HepG2 (cell line): ENCODE results near the gene MYL6. TPM values are rescaled to one million over a fixed set of nuclear protein-coding genes. Genes with fewer than 3 reads are reported as not detected.
A peak's percentile ranks its signal among the peaks of the same experiment; 100 is the strongest.

Source experiments
- ATAC-seq: fragments of 200-7000 bp; cut with Tn5 transposase; 3 replicates; pipeline ENCODE4 v1.9.1; 2020; ENCODE audit warnings: mild to moderate bottlenecking, moderate library complexity
- BruUV-seq: library from RNA; stranded (reverse); fragments of 400-500 nt; replicated peaks from 2 replicates; lab custom pipeline; 2021; lab: Mats Ljungman, UMichigan
- CTCF ChIA-PET: fragments of 300-600 bp; formaldehyde crosslinking; extraction: SDS; loops from one replicate; lab custom pipeline; 2021; ENCODE audit warnings: low total read pairs, inconsistent platforms, low intra/inter-chr PET ratio; lab: Yijun Ruan, JAX
- POLR2A ChIA-PET: fragments of 350-600 bp; sonication (Branson Sonifier 250); formaldehyde crosslinking; loops from one replicate; lab custom pipeline; 2020; ENCODE audit warnings: antibody characterized with exemption, inconsistent platforms; lab: Yijun Ruan, JAX
- DNase-seq: peaks from one replicate; pipeline ENCODE4 v3.0.0-alpha.2; 2015; ENCODE audit warnings: low spot score
- FAIRE-seq: peaks from 3 replicates; lab custom pipeline; 2011; peaks lifted over from hg19 to GRCh38; lab: Jason Lieb, UNC
- H2AFZ ChIP-seq: one replicate; pipeline ENCODE4 v1.6.1; 2011; ENCODE audit warnings: low read length, inconsistent platforms
- H3K27ac ChIP-seq: fragments of 300-600 bp; 3 replicates; pipeline ENCODE4 v1.8.0; 2011; ENCODE audit warnings: mixed run types, mild to moderate bottlenecking, mixed read lengths, low read length, inconsistent platforms; ENCODE audit not compliant: insufficient read depth; ENCODE audit errors: extremely low read length
- H3K27me3 ChIP-seq, 2 experiments: fragments of 200-600 bp in 1 of 2; 2 replicates in 1 of 2; 3 replicates in 1 of 2; pipeline versions ENCODE4 v1.6.0 to v1.8.0; 2011; ENCODE audit warnings: low read length in 2 of 2, mild to moderate bottlenecking in 2 of 2, moderate library complexity in 2 of 2, inconsistent platforms in 1 of 2; ENCODE audit not compliant: insufficient read depth in 2 of 2, control insufficient read depth in 1 of 2
- H3K36me3 ChIP-seq, 2 experiments: fragments of 200-600 bp in 1 of 2; replicated peaks in 1 of 2; 2 replicates in 1 of 2; 3 replicates in 1 of 2; pipeline versions ENCODE4 v1.5.1 to v1.8.0; 2011; ENCODE audit warnings: low read length in 2 of 2, inconsistent platforms in 1 of 2; ENCODE audit not compliant: insufficient read depth in 2 of 2, control insufficient read depth in 1 of 2
- H3K4me1 ChIP-seq: 2 replicates; pipeline ENCODE4 v1.5.1; 2012; ENCODE audit warnings: low read length, inconsistent platforms; ENCODE audit not compliant: insufficient read depth
- H3K4me2 ChIP-seq: 2 replicates; pipeline ENCODE4 v1.6.0; 2011; ENCODE audit warnings: low read depth, low read length, inconsistent platforms
- H3K4me3 ChIP-seq, 3 experiments: fragments of 200-600 bp in 1 of 3; sonication (generic), shearing (Covaris generic) in 1 of 3; replicated peaks in 1 of 3; 2 replicates each; pipeline ENCODE4 v1.5.1; 2011 to 2016; ENCODE audit warnings: low read length in 3 of 3, inconsistent platforms in 2 of 3, low read depth in 2 of 3, mild to moderate bottlenecking in 2 of 3, control low read depth in 1 of 3, mixed read lengths in 1 of 3; ENCODE audit not compliant: insufficient read depth in 1 of 3
- H3K79me2 ChIP-seq: one replicate; pipeline ENCODE4 v1.6.1; 2011; ENCODE audit warnings: low read length, inconsistent platforms; ENCODE audit not compliant: insufficient read depth
- H3K9ac ChIP-seq: 2 replicates; pipeline ENCODE4 v1.6.0; 2011; ENCODE audit warnings: mild to moderate bottlenecking, low read depth, low read length, inconsistent platforms; ENCODE audit not compliant: insufficient read depth
- H3K9me3 ChIP-seq: 2 replicates; pipeline ENCODE4 v1.5.1; 2012; ENCODE audit warnings: mild to moderate bottlenecking, low read length
- H4K20me1 ChIP-seq: 2 replicates; pipeline ENCODE4 v1.6.0; 2011; ENCODE audit warnings: inconsistent platforms, mild to moderate bottlenecking, low read length, moderate library complexity; ENCODE audit not compliant: insufficient read depth
- FOXC1 ChIP-seq: sonication (generic); formaldehyde crosslinking; IDR thresholded peaks from 2 replicates; pipeline ENCODE4 v1.8.0; 2022; ENCODE audit warnings: mild to moderate bottlenecking, missing genetic modification reagents, borderline replicate concordance
- KLF15 ChIP-seq: sonication (generic); formaldehyde crosslinking; IDR thresholded peaks from 2 replicates; pipeline ENCODE4 v1.8.1; 2023; ENCODE audit warnings: borderline replicate concordance, mild to moderate bottlenecking, inconsistent platforms, missing genetic modification reagents, mixed read lengths
- NKX3-1 ChIP-seq: sonication (generic); formaldehyde crosslinking; IDR thresholded peaks from 2 replicates; pipeline ENCODE4 v1.5.0; 2020; ENCODE audit warnings: missing genetic modification reagents
- PHF20 ChIP-seq: sonication (generic); formaldehyde crosslinking; IDR thresholded peaks from 2 replicates; pipeline ENCODE4 v1.5.0; 2020; ENCODE audit warnings: mild to moderate bottlenecking, missing genetic modification reagents
- SMAD1 ChIP-seq: sonication (generic); formaldehyde crosslinking; IDR thresholded peaks from 2 replicates; pipeline ENCODE4 v1.4.0; 2020; ENCODE audit warnings: missing genetic modification reagents, low read depth, mild to moderate bottlenecking, borderline replicate concordance
- SPEN ChIP-seq: sonication (generic); formaldehyde crosslinking; IDR thresholded peaks from 2 replicates; pipeline ENCODE4 v1.5.1; 2020; ENCODE audit warnings: low read depth, mild to moderate bottlenecking, missing genetic modification reagents
- TBX3 ChIP-seq: fragments of 450-650 bp; IDR thresholded peaks from 2 replicates; pipeline ENCODE4 v1.6.1; 2017; ENCODE audit warnings: antibody characterized with exemption, mild to moderate bottlenecking, inconsistent platforms, borderline replicate concordance
- ZFP36L1 ChIP-seq: sonication (generic); formaldehyde crosslinking; IDR thresholded peaks from 2 replicates; pipeline ENCODE4 v1.8.0; 2022; ENCODE audit warnings: mild to moderate bottlenecking, missing genetic modification reagents, moderate library complexity
- ZNF225 ChIP-seq: sonication (generic); formaldehyde crosslinking; IDR thresholded peaks from 2 replicates; pipeline ENCODE4 v1.4.0; 2020; ENCODE audit warnings: mild to moderate bottlenecking, missing genetic modification reagents
- ZNF256 ChIP-seq: sonication (generic); formaldehyde crosslinking; conservative IDR thresholded peaks from 2 replicates; pipeline ENCODE4 v1.4.0; 2020; ENCODE audit warnings: missing genetic modification reagents
- ZNF550 ChIP-seq: sonication (generic); formaldehyde crosslinking; IDR thresholded peaks from 2 replicates; pipeline ENCODE4 v1.4.0; 2020; ENCODE audit warnings: mild to moderate bottlenecking, missing genetic modification reagents, borderline replicate concordance
- ZNF589 ChIP-seq: sonication (generic); formaldehyde crosslinking; conservative IDR thresholded peaks from 2 replicates; pipeline ENCODE4 v1.8.0; 2022; ENCODE audit warnings: mild to moderate bottlenecking, moderate library complexity, missing genetic modification reagents
- ZNF619 ChIP-seq: sonication (generic); formaldehyde crosslinking; IDR thresholded peaks from 2 replicates; pipeline ENCODE4 v1.4.0; 2020; ENCODE audit warnings: mild to moderate bottlenecking, missing genetic modification reagents
- ZNF644 ChIP-seq: IDR thresholded peaks from 2 replicates; pipeline ENCODE4 v1.6.1; 2016; ENCODE audit warnings: low read depth
- ZNF713 ChIP-seq: sonication (generic); formaldehyde crosslinking; IDR thresholded peaks from 2 replicates; pipeline ENCODE4 v1.4.0; 2020; ENCODE audit warnings: mild to moderate bottlenecking, missing genetic modification reagents
- ZNF777 ChIP-seq: sonication (generic); formaldehyde crosslinking; IDR thresholded peaks from 2 replicates; pipeline ENCODE4 v1.4.0; 2020; ENCODE audit warnings: missing genetic modification reagents
- ZSCAN20 ChIP-seq: sonication (generic); formaldehyde crosslinking; IDR thresholded peaks from 2 replicates; pipeline ENCODE4 v1.4.0; 2020; ENCODE audit warnings: missing genetic modification reagents, mild to moderate bottlenecking, borderline replicate concordance
- WGBS: methylation state at CpG from one replicate; pipeline ENCODE4 v1.1.6; 2017; ENCODE audit warnings: low lambda C conversion rate; 5-methylcytosine and 5-hydroxymethylcytosine counted together
- in situ Hi-C: cut with HindIII; loops from 2 replicates; pipeline ENCODE4 v1.10.0; 2017; ENCODE audit warnings: low pct_unique_long_range_greater_than_20kb; ENCODE audit not compliant: extremely low pct_ligation_motif_present
- intact Hi-C: fragments of 100-400 bp; cut with micrococcal nuclease; formaldehyde crosslinking; loops from one replicate; pipeline ENCODE4 v1.10.0; 2022; ENCODE audit not compliant: unreplicated experiment
- polyA plus RNA-seq, 8 experiments: library from polyadenylated mRNA; depleted of rRNA in 3 of 8; stranded (reverse) in 7 of 8; unstranded in 1 of 8; fragments of >200 nt; fragmentation: Illumina TruSeq in 4 of 8; extraction: Trizol in 4 of 8; gene quantifications; 2 replicates each; pipeline versions ENCODE4 v1.2.1 to v1.2.3, GENCODE V29; 2011 to 2016; ENCODE audit warnings: low read depth in 4 of 8, missing spikeins in 1 of 8, mixed read lengths in 1 of 8; ENCODE audit not compliant: insufficient read depth in 1 of 8
- total RNA-seq, 5 experiments: library from RNA; depleted of rRNA; stranded (reverse); fragments of >200 nt; fragmentation: Illumina TruSeq; extraction: Trizol; gene quantifications; 2 replicates each; pipeline ENCODE4 v1.2.3, GENCODE V29; 2016; ENCODE audit warnings: low read depth in 1 of 5
- TF ChIP-seq, protein P1 (sequence below): sonication (generic); formaldehyde crosslinking; IDR thresholded peaks from 2 replicates; pipeline ENCODE4 v1.4.0; 2020; ENCODE audit warnings: missing genetic modification reagents, borderline replicate concordance
- TF ChIP-seq, protein P2 (sequence below), 2 experiments: sonication (generic) in 1 of 2; formaldehyde crosslinking in 1 of 2; IDR thresholded peaks; 2 replicates each; pipeline versions ENCODE4 v1.5.1 to v1.6.1; 2011 to 2020; ENCODE audit warnings: borderline replicate concordance in 1 of 2, low read depth in 1 of 2, low read length in 1 of 2, mild to moderate bottlenecking in 1 of 2, missing genetic modification reagents in 1 of 2, moderate library complexity in 1 of 2
- TF ChIP-seq, protein P3 (sequence below), 2 experiments: fragments of 450-650 bp in 1 of 2; sonication (generic) in 1 of 2; formaldehyde crosslinking; IDR thresholded peaks; 2 replicates each; pipeline versions ENCODE4 v1.5.0 to v1.8.0; 2020 to 2022; ENCODE audit warnings: mild to moderate bottlenecking in 1 of 2, missing genetic modification reagents in 1 of 2

MYL6 gene
- total and polyA plus RNA-seq, 2 of the 13 experiments (the other 11 are each of a cell fraction or from before 2014, with no cell fraction given) = 1,127 to 1,192 TPM

DNA sequence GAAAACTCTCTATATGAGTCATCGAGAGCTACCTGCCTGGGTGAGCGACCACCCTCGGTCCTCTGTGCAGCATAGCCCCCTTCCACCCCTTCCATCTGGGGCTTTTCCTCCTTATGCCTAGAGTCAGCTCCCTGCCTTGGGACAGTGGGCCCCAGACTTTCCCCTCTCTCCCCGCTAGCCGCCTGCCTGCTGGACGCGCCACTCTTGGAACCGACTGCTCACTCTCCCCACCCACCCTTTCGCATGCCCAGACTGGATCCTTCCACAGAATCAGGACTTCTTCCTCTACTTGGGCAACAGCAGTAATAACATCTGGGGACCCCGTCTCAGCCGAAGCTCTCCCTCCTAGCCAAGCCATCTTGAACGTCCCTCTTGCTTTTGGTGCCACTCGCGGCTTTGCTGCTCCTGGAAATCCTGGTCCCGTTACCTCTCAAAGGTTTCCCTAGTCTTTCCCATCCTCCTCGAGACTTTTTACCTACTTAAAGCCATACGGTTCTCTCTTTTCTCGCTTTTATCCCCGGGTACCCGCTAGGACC, 29.4 kb upstream of the MYL6 start:
- Histone ChIP-seq H3K27ac (peak overlapping the region; percentile 57), H3K4me3 (peak overlapping the region; percentile 72 to 89 (median 83)), H3K4me1 (peaks cover 55% of the 10 kb centered on the region), H4K20me1 (no peaks in the 10 kb centered on the region), H3K27me3 (no peaks in the 10 kb centered on the region), H3K9ac (peak overlapping the region; percentile 80), H3K36me3 (peaks cover 13 to 32% of the 10 kb centered on the region in 2 experiments), H3K9me3 (no peaks in the 10 kb centered on the region), H2AFZ (no peak overlapping the region), H3K4me2 (peak overlapping the region; percentile 86), H3K79me2 (peaks cover 17% of the 10 kb centered on the region)
- BruUV-seq = no TSS peak
- FAIRE-seq (no peak), ATAC-seq (peak; percentile 33), DNase-seq (no peak)
- CTCF ChIA-PET = interaction anchor here (4.2 kb wide), 1 partner anchor 61 kb away, joined by 24 read pairs; the partner anchor contains the start of gene SMARCC2
- in situ Hi-C loops = loop anchor here (5.0 kb wide), 1 partner anchor 59 kb away; the partner anchor contains the start of gene SMARCC2
- intact Hi-C loops = no loop called here
- POLR2A ChIA-PET = interaction anchor here (0.9 to 3.8 kb wide), 24 partner anchors 10 to 508 kb away, joined by 3 to 58 read pairs (median 6); partner anchors contain the start of genes COQ10A, ERBB3, GLS2 and MYL6
- 0% methylated on average over 16 of the region's 20 CpGs for WGBS
- TF ChIP-seq FOXC1 (CRISPR knock-in tag) = no peak
- no peak for TF ChIP-seq ZSCAN20 (CRISPR knock-in tag)
- no peak for TF ChIP-seq ZNF619 (CRISPR knock-in tag)
- no peak for TF ChIP-seq ZNF225 (CRISPR knock-in tag)
- no peak for TF ChIP-seq KLF15 (CRISPR knock-in tag)
- no peak for TF ChIP-seq TBX3
- no peak for TF ChIP-seq ZFP36L1 (CRISPR knock-in tag)
- peak; percentile 8; the same call in 1 of the 2 replicates for TF ChIP-seq SMAD1 (CRISPR knock-in tag)
- TF ChIP-seq ZNF589 (CRISPR knock-in tag) = no peak
- TF ChIP-seq, protein P1, sequence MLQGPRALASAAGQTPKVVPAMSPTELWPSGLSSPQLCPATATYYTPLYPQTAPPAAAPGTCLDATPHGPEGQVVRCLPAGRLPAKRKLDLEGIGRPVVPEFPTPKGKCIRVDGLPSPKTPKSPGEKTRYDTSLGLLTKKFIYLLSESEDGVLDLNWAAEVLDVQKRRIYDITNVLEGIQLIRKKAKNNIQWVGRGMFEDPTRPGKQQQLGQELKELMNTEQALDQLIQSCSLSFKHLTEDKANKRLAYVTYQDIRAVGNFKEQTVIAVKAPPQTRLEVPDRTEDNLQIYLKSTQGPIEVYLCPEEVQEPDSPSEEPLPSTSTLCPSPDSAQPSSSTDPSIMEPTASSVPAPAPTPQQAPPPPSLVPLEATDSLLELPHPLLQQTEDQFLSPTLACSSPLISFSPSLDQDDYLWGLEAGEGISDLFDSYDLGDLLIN (CRISPR knock-in tag) = 0 out of 2 replicates have a peak, but pooled peaks have one; percentile 41
- no peak for TF ChIP-seq NKX3-1
- TF ChIP-seq ZNF644 (CRISPR knock-in tag) = no peak
- TF ChIP-seq ZNF550 (CRISPR knock-in tag) = 0 out of 2 replicates have a peak, but pooled peaks have one; percentile 41
- no peak for TF ChIP-seq ZNF256
- TF ChIP-seq PHF20 (CRISPR knock-in tag) = 0 out of 2 replicates have a peak, but pooled peaks have one; percentile 24
- TF ChIP-seq, protein P2, sequence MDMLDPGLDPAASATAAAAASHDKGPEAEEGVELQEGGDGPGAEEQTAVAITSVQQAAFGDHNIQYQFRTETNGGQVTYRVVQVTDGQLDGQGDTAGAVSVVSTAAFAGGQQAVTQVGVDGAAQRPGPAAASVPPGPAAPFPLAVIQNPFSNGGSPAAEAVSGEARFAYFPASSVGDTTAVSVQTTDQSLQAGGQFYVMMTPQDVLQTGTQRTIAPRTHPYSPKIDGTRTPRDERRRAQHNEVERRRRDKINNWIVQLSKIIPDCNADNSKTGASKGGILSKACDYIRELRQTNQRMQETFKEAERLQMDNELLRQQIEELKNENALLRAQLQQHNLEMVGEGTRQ (IDR thresholded peaks at IDR 0.05; ENCODE audit: low read depth, low read length) = no peak
- TF ChIP-seq, protein P2 (CRISPR knock-in tag; IDR thresholded peaks at IDR 0.05; ENCODE audit: borderline replicate concordance) = no peak
- no peak for TF ChIP-seq SPEN (CRISPR knock-in tag)
- 0 out of 2 replicates have a peak, but pooled peaks have one; percentile 57 for TF ChIP-seq ZNF713
- 0 out of 2 replicates have a peak, but pooled peaks have one; percentile 15 for TF ChIP-seq ZNF777
- TF ChIP-seq, protein P3, sequence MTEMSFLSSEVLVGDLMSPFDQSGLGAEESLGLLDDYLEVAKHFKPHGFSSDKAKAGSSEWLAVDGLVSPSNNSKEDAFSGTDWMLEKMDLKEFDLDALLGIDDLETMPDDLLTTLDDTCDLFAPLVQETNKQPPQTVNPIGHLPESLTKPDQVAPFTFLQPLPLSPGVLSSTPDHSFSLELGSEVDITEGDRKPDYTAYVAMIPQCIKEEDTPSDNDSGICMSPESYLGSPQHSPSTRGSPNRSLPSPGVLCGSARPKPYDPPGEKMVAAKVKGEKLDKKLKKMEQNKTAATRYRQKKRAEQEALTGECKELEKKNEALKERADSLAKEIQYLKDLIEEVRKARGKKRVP (CRISPR knock-in tag; IDR thresholded peaks at IDR 0.05) = no peak
